GM18526 (cell line): ENCODE results near the gene FLOT1.

ENCODE experiments used
- POLR2A ChIP-seq: IDR thresholded peaks from 3 replicates; pipeline ENCODE4 v1.6.1; 2011; ENCODE audit not compliant: insufficient read length; ENCODE audit errors: extremely low read depth

FLOT1 gene

GRCh38 chr6:30752157-30752927 lies 9.9 kb upstream of the FLOT1 start:
- TF ChIP-seq POLR2A, result no peak

GRCh38 chr6:30750379-30750668 lies 7.8 kb upstream of the FLOT1 start:
- TF ChIP-seq POLR2A, result no peak

GRCh38 chr6:30749554-30750378 lies 7.3 kb upstream of the FLOT1 start:
- TF ChIP-seq POLR2A, result no peak

GRCh38 chr6:30748851-30749540 lies 6.5 kb upstream of the FLOT1 start:
- no peak for TF ChIP-seq POLR2A

- TF ChIP-seq POLR2A, result no peak
Observed at GRCh38 chr6:30747902-30748769, 5.6 kb upstream of the FLOT1 start.

- no peak for TF ChIP-seq POLR2A
Observed at GRCh38 chr6:30747300-30747687, 4.8 kb upstream of the FLOT1 start.

GRCh38 chr6:30744054-30744805 lies 1.7 kb upstream of the FLOT1 start, which contains the start of gene IER3:
Gene IER3 (minus strand): TSS chr6:30744547. CDS start chr6:30744518, 29 bp downstream.
- TF ChIP-seq POLR2A, result peak; percentile 99

GRCh38 chr6:30743099-30744053 lies 889 bp upstream of the FLOT1 start:
- TF ChIP-seq POLR2A, result peak; percentile 24

- no peak for TF ChIP-seq POLR2A
Observed at GRCh38 chr6:30741789-30742315, 635 bp downstream of the FLOT1 start.

GRCh38 chr6:30741063-30741779 lies 1.3 kb downstream of the FLOT1 start:
- no peak for TF ChIP-seq POLR2A

GRCh38 chr6:30740540-30740870 lies 2.0 kb downstream of the FLOT1 start:
- no peak for TF ChIP-seq POLR2A

GRCh38 chr6:30738532-30738931 lies 4.0 kb downstream of the FLOT1 start:
- no peak for TF ChIP-seq POLR2A
